Astrocyte (in vitro differentiated cells and primary cell): ENCODE results near the gene PLD5. TPM values are rescaled to one million over a fixed set of nuclear protein-coding genes. Genes with fewer than 3 reads are reported as not detected.

Source experiments
- DNase-seq: peaks from one replicate; pipeline ENCODE4 v3.0.0-alpha.2; 2010; ENCODE audit warnings: low read depth
- FAIRE-seq: peaks from 2 replicates; lab custom pipeline; 2011; peaks lifted over from hg19 to GRCh38; lab: Jason Lieb, UNC
- H2AFZ ChIP-seq: 2 replicates; pipeline ENCODE4 v1.6.0; 2012; ENCODE audit warnings: low read depth, low read length, inconsistent platforms
- H3K27ac ChIP-seq: 2 replicates; pipeline ENCODE4 v1.5.1; 2011; ENCODE audit warnings: low read depth, low read length, inconsistent platforms
- H3K27me3 ChIP-seq: 2 replicates; pipeline ENCODE4 v1.6.0; 2011; ENCODE audit warnings: low read length, inconsistent platforms; ENCODE audit not compliant: insufficient read depth
- H3K36me3 ChIP-seq: 2 replicates; pipeline ENCODE4 v1.5.1; 2011; ENCODE audit warnings: low read length, inconsistent platforms; ENCODE audit not compliant: insufficient read depth
- H3K4me1 ChIP-seq: 2 replicates; pipeline ENCODE4 v1.5.1; 2011; ENCODE audit warnings: low read length, inconsistent platforms; ENCODE audit not compliant: insufficient read depth
- H3K4me2 ChIP-seq: 2 replicates; pipeline ENCODE4 v1.6.0; 2012; ENCODE audit warnings: low read length, inconsistent platforms
- H3K4me3 ChIP-seq: 2 replicates; pipeline ENCODE4 v1.5.1; 2011; ENCODE audit warnings: low read depth, mild to moderate bottlenecking, low read length, inconsistent platforms; ENCODE audit not compliant: insufficient read depth
- H3K79me2 ChIP-seq: 2 replicates; pipeline ENCODE4 v1.6.0; 2012; ENCODE audit warnings: mild to moderate bottlenecking, low read length, inconsistent platforms; ENCODE audit not compliant: insufficient read depth
- H3K9ac ChIP-seq: 2 replicates; pipeline ENCODE4 v1.6.0; 2012; ENCODE audit warnings: mild to moderate bottlenecking, low read length, inconsistent platforms
- H3K9me3 ChIP-seq: 2 replicates; pipeline ENCODE4 v1.5.1; 2012; ENCODE audit warnings: low read depth, mild to moderate bottlenecking, low read length, inconsistent platforms; ENCODE audit not compliant: insufficient read depth
- H4K20me1 ChIP-seq: 2 replicates; pipeline ENCODE4 v1.6.0; 2012; ENCODE audit warnings: low read length, inconsistent platforms; ENCODE audit not compliant: insufficient read depth
- H3K27ac Mint-ChIP-seq: one replicate; pipeline ENCODE4 v1.8.0; 2021; ENCODE audit warnings: mild to moderate bottlenecking, mixed read lengths; ENCODE audit not compliant: unreplicated experiment
- H3K27me3 Mint-ChIP-seq: one replicate; pipeline ENCODE4 v1.8.0; 2021; ENCODE audit warnings: low read depth, mixed read lengths; ENCODE audit not compliant: unreplicated experiment
- H3K36me3 Mint-ChIP-seq: one replicate; pipeline ENCODE4 v1.8.0; 2021; ENCODE audit warnings: low read depth, mixed read lengths; ENCODE audit not compliant: unreplicated experiment
- H3K4me1 Mint-ChIP-seq: one replicate; pipeline ENCODE4 v1.8.0; 2021; ENCODE audit warnings: low read depth, mixed read lengths; ENCODE audit not compliant: unreplicated experiment
- H3K4me3 Mint-ChIP-seq: one replicate; pipeline ENCODE4 v1.8.0; 2021; ENCODE audit warnings: mild to moderate bottlenecking, moderate library complexity, mixed read lengths; ENCODE audit not compliant: unreplicated experiment
- H3K9me3 Mint-ChIP-seq: one replicate; pipeline ENCODE4 v1.8.0; 2021; ENCODE audit warnings: mild to moderate bottlenecking, mixed read lengths; ENCODE audit not compliant: unreplicated experiment
- CTCF ChIP-seq: IDR thresholded peaks from 2 replicates; pipeline ENCODE4 v1.5.1; 2011; ENCODE audit warnings: low read depth, mild to moderate bottlenecking, inconsistent platforms, low read length, moderate library complexity; ENCODE audit not compliant: insufficient read depth
- EZH2 ChIP-seq: IDR thresholded peaks from 2 replicates; pipeline ENCODE4 v1.6.1; 2012; ENCODE audit warnings: mild to moderate bottlenecking, low read length, inconsistent platforms; ENCODE audit not compliant: insufficient read depth
- total RNA-seq: library from RNA; stranded (reverse); gene quantifications from 2 replicates; pipeline ENCODE4 v1.2.1, GENCODE V29; 2021

PLD5 gene
- total RNA-seq, 1 donor from 2014 or later = 4.9 TPM

GRCh38 chr1:242056988-242057744, 467.3 kb downstream of the PLD5 start:
- no peak for DNase-seq

GRCh38 chr1:242055749-242056320, 468.7 kb downstream of the PLD5 start:
- no peak overlapping the region for H3K27ac Mint-ChIP-seq
- TF ChIP-seq CTCF = no peak
- TF ChIP-seq EZH2 = no peak
- no peaks in the 10 kb centered on the region for H4K20me1 ChIP-seq
- FAIRE-seq = no peak
- no peak overlapping the region for H3K27ac ChIP-seq
- H3K4me1 Mint-ChIP-seq = peaks cover 9% of the 10 kb centered on the region
- H3K79me2 ChIP-seq = no peaks in the 10 kb centered on the region
- H3K4me2 ChIP-seq = no peak overlapping the region
- no peak for DNase-seq
- peaks cover 2% of the 10 kb centered on the region for H3K36me3 Mint-ChIP-seq
- H3K9me3 Mint-ChIP-seq = peaks cover 6% of the 10 kb centered on the region
- no peak overlapping the region for H3K4me3 Mint-ChIP-seq
- no peaks in the 10 kb centered on the region for H3K4me1 ChIP-seq
- H3K4me3 ChIP-seq = no peak overlapping the region
- no peak overlapping the region for H2AFZ ChIP-seq
- H3K27me3 Mint-ChIP-seq = no peaks in the 10 kb centered on the region
- H3K9me3 ChIP-seq = no peaks in the 10 kb centered on the region
- no peak overlapping the region for H3K9ac ChIP-seq
- H3K27me3 ChIP-seq = no peaks in the 10 kb centered on the region
- H3K36me3 ChIP-seq = no peaks in the 10 kb centered on the region

More at GRCh38 chr1:242056988-242057744, 467.3 kb downstream of the PLD5 start:
- Histone ChIP-seq H3K9ac (no peak overlapping the region), H3K4me1 (no peaks in the 10 kb centered on the region), H3K27ac (no peak overlapping the region), H3K4me2 (no peak overlapping the region), H3K36me3 (no peaks in the 10 kb centered on the region), H2AFZ (no peak overlapping the region), H3K79me2 (no peaks in the 10 kb centered on the region), H3K9me3 (no peaks in the 10 kb centered on the region), H3K27me3 (no peaks in the 10 kb centered on the region), H3K4me3 (no peak overlapping the region), H4K20me1 (no peaks in the 10 kb centered on the region)
- Mint-ChIP-seq H3K9me3 (peaks cover 6% of the 10 kb centered on the region), H3K27me3 (no peaks in the 10 kb centered on the region), H3K4me1 (peaks cover 9% of the 10 kb centered on the region), H3K27ac (no peak overlapping the region), H3K4me3 (no peak overlapping the region), H3K36me3 (no peaks in the 10 kb centered on the region)
- TF ChIP-seq EZH2 (no peak), CTCF (no peak)
- no peak for FAIRE-seq

- H3K36me3 Mint-ChIP-seq = no peaks in the 10 kb centered on the region
- H4K20me1 ChIP-seq = no peaks in the 10 kb centered on the region
- H2AFZ ChIP-seq = no peak overlapping the region
- no peaks in the 10 kb centered on the region for H3K9me3 Mint-ChIP-seq
- FAIRE-seq = no peak
- no peak for TF ChIP-seq CTCF
- TF ChIP-seq EZH2 = no peak
- no peak for DNase-seq
- no peak overlapping the region for H3K4me2 ChIP-seq
- H3K4me1 Mint-ChIP-seq = no peaks in the 10 kb centered on the region
- H3K9ac ChIP-seq = no peak overlapping the region
- H3K36me3 ChIP-seq = no peaks in the 10 kb centered on the region
- no peak overlapping the region for H3K27ac Mint-ChIP-seq
- H3K4me3 ChIP-seq = no peak overlapping the region
- no peak overlapping the region for H3K4me3 Mint-ChIP-seq
- H3K27me3 Mint-ChIP-seq = no peaks in the 10 kb centered on the region
- no peaks in the 10 kb centered on the region for H3K79me2 ChIP-seq
- no peaks in the 10 kb centered on the region for H3K27me3 ChIP-seq
- no peaks in the 10 kb centered on the region for H3K4me1 ChIP-seq
- no peaks in the 10 kb centered on the region for H3K9me3 ChIP-seq
- H3K27ac ChIP-seq = no peak overlapping the region
Measured at GRCh38 chr1:242043165-242043564, 481.3 kb downstream of the PLD5 start.
